Erythroblast (primary cell): Measurements from ENCODE around the gene NAE1.
"Not testable (repeated sequence)": the region's sequence is repeated elsewhere in the genome, so short reads cannot be mapped to it uniquely, and the experiment has no call there.

Experiments used
- DNase-seq, 2 experiments: peaks; one replicate each; lab custom pipeline; 2025; lab: John Stamatoyannopoulos, UW
- GATA1 ChIP-seq: IDR thresholded peaks from 2 replicates; pipeline ENCODE4 v1.6.1; 2011; ENCODE audit warnings: low read depth, mild to moderate bottlenecking, control low read depth, low read length, moderate library complexity
- POLR2A ChIP-seq: IDR thresholded peaks from 2 replicates; pipeline ENCODE4 v1.6.1; 2011; ENCODE audit warnings: mild to moderate bottlenecking, low read length

Gene NAE1

DNA sequence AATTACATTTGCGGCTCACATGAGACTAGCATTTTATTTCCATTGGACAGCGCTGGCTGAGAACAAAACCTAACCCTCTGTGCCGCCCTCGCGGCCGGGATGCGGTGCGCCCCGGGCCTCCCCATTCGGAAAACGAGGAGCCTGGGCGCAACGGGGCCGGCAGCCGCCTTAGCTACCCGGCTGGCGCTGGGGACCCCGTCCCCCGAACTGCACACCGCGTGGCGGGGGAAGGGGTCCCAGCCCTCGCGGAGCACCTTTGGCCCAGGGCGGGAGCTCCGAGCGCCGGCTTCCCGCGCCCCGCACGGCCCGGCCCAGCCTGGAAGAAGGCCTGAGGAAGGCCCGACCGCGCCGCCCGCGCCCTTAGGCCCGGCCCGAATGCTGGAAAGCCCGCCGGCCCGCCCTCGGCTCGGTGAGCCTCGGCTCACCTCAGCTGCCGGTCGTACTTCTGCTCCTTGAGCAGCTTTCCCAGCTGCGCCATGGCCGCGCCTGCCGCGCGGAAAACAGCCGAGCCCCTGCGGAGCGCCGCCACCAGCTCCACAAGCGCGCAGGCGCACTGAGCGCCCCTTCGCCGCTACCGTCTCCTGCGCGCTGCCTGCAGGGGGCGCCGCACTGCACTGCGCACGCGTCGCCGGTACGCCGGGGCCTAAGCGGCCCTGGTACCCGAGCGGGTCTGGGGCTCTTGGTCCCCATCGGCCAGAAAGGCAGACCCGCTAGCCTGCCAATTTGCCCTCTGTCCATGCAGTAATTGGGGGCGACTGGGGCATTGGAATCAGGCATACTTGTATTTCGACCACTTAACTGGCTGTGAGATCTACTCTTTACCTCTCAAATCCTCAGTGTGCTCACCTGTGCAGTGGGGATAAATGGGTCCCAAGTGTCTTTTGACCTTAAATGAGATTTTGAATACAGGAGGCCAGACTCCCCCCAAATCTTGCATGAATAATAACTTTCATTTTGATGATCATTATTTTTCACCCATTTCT is at the start of gene NAE1:
TSS of gene NAE1 (minus strand) at position 555 of the 983 bp plus-strand sequence. CDS start at position 478, 77 bp downstream.
- no peak for TF ChIP-seq GATA1
- TF ChIP-seq POLR2A: peak; percentile 94

DNA sequence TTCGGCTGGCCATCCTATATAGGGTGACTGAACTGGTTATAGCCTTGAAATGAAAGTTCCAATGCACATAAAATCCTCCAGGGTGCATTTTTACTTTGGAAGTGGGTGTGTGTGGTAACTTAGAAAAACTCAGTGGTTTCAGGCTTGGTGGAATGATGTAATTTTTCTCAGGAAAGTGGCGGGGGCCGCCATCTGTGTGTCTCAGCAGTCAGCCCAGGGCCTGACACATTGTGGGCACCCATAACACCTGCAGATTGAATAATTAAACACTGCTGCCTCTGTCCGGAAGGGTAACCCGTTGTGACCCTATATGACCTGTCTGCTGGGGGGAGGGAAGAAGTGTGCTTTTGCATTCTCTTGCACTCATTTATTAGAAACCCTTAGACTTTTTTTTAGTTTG is 47.3 kb upstream of the NAE1 start:
- DNase-seq: no peak
- no peak for TF ChIP-seq GATA1
- no peak for TF ChIP-seq POLR2A

More for the DNA sequence above, at the start of gene NAE1:
- peak; percentile 92 to 97 for DNase-seq

DNA sequence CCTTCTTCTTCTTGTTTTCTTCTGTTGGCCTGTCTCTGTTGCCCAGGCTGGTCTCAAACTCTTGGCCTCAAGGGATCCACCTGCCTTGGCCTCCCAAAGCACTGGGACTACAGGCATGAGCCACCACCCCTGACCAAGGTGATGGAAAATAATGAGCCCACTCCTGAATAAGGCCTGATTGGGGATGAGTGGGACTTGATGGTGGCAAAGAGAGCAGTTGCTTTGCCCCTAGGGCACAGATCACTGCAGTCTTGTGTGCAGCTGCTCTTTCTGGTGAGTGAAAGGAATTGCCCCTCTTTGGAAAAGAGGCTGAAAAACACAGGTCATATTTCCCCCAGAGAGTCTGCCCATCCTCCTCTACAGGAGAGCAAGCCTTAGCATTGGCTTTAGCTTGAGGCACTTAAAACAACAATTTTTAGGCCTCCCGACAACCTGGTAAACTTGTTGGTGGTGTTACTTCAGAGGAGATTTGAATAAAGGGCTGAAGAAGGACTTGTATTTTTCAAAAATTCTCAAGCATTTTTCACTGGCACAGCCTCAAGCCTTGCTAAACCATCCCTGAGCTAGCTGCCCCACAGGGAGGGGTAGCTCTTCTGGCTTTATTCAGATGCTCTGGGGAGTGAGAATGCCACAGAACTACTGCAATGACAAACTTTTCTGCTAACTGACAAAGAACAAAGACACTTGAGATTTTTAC is 43.5 kb upstream of the NAE1 start:
- DNase-seq: no peak
- TF ChIP-seq POLR2A: no peak
- TF ChIP-seq GATA1: no peak

DNA sequence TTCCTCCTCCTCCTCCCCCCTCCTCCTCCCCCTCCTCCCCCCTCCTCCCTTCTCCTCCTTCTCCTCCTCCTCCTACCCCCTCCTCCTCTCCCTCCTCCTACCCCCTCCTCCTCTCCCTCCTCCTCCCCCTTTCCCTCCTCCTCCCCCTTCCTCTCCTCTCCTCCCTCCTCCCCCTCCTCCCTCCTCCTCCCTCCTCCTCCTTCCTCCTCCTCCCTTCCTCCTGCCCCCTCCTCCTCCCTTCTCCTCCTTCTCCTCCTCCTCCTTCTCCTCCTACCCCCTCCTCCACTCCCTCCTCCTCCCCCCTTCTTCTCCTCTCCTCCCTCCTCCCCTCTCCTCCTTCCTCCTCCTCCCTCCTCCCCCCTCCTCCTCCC is 42.9 kb upstream of the NAE1 start:
- no peak for DNase-seq
- no peak for TF ChIP-seq GATA1

DNA sequence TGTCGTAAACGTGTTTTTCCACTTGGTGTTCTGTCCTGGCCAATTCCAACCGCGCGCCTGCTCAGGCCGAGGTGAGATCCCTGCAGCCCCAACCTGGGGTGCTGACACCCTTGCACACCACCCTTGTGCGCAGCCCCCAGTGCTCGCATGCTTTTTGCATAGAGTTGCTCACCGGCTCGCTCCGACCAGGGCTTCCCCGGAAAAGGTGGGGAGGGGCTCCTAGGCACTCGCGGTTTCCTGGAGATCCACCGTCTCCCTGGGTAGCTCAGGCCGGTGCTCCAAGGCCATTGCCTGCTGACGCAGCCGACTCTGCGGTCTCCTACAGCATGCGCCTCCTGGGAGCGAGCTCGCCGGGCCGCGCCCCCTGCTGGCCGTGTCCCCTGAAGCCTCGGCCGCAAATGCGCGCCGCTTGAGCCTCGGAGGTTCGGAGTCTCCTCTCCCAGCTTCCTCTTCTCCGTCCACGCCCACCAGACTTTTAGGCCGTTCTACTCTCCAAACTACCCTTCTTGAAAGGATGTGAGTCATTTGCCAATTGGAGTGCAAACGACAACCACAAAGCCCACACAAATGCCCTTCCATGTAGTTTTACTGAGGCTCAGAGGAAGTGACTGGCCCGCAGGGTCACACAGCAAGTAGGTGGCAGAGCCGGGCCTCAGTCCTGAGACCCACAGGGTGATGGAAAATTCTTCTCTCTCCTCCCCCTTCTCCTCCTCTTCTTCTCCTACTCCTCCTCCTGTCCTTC is 42.3 kb upstream of the NAE1 start:
- peak; percentile 85 to 90 for DNase-seq
- TF ChIP-seq POLR2A (no peak), GATA1 (no peak)

DNA sequence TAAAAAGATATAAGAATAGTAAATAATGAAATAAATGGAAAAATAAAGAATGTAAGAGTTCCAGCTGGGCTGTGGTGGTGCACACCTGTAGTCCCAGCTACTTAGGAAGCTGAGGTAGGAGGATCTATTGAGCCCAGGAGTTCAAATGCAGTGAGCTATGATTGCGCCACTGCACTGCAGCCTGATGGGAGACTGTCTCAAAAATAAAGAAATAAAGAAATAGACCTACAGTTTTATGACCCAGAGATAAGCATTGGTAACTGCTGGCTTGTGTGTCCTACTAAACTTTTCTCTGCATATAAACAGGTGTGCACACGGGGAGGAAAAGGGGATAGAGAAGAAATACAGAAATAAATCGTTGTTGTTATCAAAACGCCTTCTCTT is 41.8 kb upstream of the NAE1 start:
- no peak for DNase-seq
- TF ChIP-seq POLR2A (no peak), GATA1 (no peak)

DNA sequence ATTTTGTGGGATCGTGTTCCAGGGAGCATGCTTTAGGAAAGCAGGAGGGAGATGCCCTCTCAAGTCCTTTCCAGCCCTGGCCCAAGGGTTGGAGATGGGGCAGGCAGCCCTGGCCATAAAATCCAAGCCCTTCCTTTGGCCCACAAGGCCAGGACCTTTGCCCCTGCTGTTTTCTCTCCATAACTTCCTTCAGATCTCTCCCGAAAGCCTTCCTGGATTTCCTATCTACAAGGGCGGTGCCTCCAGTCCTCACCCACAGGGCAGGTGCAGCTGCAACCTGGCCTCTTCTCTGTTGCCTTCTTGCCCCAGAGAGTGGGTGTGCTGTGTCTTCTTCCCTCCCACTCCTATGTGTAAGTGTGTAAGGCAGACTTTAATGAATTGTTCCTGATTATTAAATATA is 41.1 kb upstream of the NAE1 start:
- TF ChIP-seq POLR2A (no peak), GATA1 (no peak)
- DNase-seq: no peak

DNA sequence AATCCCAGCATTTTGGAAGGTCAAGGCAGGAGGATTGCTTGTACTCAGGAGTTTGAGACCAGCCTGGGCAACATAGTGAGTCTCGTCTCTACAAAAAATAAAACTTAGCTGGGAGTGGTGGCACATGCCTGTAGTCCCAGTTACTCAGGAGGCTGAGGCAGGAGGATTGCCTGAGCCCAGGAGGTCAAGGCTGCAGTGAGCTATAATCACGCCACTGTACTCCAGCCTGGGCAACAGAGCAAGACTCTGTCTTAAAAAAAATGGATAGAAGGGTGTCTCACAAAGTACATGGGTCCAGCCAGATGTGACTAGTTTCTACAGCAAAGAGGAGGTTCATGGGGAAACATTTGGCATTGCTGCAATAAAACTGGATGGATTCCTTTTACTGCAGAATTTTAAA is 40.6 kb upstream of the NAE1 start:
- not testable (repeated sequence) for DNase-seq

DNA sequence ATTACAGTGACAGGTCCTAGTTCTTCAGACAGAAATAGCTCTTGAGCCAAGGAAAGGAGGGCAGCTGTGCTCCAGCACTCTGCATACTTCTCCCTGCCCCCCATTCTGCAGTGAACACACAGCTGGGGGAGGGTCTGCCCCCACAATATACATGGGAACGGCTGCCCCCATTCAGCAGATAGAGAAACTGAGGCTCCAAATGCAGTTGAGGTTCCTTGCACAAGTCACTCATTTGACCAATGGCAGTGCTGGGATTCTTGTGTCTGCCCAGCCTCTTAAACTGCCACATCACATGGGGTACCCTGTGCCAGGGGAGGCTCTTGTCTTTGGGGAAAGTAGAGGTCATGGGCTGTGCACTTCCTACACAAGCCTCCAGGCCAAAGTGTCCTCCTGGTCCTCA is 38.6 kb upstream of the NAE1 start:
- no peak for DNase-seq
- no peak for TF ChIP-seq POLR2A

DNA sequence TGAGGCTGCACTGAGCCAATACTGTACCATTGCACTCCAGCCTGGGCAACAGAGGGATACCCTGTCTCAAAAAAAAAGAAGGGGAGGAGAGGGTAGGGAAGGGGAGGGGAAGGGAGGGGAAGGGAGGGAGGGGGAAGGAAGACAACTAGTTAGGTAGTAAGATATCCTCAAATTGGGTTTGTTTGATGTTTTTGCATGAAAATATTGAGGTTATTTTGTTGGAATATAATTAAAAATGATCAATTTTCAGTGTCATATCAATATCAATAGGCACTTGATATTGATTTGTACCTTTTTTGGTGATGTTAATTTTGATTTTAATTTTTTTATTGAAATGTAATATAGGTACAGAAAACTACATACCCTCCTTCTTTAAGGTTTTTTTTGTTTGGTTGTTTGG is 32.9 kb upstream of the NAE1 start:
- no peak for DNase-seq
- TF ChIP-seq POLR2A (no peak), GATA1 (no peak)

DNA sequence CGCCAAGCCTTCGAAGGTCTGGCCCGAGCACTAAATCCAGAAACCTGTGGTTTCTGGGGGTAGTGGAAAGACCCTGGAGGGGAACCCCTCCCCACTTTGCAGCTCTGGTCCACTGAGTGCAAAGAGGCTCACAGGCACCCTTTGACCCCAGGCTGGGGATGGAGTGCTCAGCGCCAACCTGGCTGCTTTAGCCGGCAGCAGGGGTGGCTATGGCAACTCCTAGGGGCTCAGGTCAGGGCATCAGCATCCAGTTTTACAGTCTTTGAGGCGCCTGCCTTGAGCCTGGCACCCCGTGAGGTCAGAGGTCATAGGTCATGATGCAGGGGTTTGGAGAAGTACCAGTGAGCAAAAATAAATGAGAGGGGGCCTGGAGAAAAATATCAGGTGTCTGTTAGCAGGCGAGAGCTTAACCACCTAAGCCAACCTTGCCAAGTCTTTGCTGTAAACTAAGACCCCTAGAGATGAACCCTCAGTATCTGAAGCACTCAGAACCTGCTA is 31.3 kb upstream of the NAE1 start:
- no peak for TF ChIP-seq POLR2A
- TF ChIP-seq GATA1: no peak
- no peak for DNase-seq

DNA sequence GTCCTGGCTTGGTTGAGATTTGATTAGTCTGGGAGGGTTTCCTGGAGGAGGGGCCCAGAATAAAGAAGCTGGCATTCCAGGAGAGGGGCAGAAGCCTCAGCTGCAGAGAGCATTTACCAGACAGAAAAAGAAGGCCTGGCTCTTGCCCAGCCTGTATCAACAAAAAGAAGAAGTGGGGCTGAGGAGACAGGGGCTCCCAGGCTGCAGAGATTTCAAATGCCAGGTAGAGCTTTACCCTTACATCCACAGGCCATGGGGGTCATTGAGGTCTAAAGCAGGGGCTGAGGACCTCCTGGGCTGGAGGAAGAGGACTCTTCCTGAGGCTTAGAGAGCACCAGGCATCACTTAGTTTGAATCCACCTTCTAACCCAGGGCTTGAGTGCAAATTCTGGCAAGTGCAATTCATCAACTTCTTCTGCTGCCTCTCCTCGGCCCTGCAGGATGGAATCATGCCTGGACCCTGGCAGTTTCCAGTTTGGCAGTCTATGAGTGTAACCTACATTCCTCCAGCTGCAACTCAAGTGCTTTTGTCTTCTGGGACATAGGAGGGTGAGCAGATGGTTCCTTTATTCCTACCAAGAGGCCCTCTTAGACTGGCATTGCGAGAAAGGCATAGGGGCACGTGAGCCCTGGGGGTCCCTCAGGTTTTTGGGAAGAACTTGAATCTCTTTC is 28.8 kb upstream of the NAE1 start:
- TF ChIP-seq GATA1: no peak
- TF ChIP-seq POLR2A: no peak

DNA sequence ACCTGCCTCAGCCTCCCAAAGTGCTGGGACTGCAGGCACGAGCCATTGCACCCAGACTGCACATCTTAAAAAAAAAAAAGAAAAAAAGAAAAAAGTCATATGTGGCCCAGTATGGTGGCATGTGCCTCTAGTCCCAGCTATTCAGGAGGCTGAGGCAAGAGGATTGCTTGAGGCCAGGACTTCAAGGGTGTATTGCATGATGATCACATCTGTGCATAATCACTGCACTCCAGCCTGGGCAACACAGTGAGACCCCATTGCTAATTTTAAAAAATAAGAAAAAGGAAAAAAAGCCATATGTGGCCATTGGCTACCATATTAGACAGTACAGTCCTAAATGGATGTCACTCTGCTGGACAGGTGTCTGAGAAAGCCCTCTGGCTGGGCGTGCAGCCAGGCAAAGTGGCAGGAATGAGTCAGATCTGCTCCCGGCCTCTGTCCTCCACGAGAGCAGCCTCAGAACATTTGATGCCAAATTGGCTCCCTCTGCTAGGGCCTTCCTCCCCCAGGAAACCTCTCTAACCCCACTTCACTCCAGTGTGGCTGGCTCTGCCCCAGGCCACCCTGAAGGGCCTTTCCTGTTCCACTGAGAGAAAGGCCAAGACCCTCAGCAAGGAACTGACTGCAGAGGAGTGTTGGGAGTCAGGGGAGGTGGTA is 28.1 kb upstream of the NAE1 start:
- no peak for DNase-seq
- TF ChIP-seq GATA1 (no peak), POLR2A (no peak)

More for the DNA sequence above, 28.8 kb upstream of the NAE1 start:
- no peak for DNase-seq
